ENCODE measurements around the gene DSG1.

The DSG1 gene

DNA sequence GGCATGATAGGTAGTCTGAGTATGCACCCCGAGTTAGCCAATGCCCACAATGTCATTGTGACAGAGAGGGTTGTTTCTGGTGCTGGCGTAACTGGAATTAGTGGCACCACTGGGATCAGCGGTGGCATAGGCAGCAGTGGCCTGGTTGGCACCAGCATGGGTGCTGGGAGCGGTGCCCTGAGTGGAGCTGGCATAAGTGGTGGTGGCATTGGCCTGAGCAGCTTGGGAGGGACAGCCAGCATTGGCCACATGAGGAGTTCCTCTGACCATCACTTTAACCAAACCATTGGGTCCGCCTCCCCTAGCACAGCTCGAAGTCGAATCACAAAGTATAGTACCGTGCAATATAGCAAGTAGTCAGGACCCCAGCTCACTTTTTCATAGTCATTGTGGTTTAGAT is 37.0 kb downstream of the DSG1 start:
- DNase-seq: no peak

DNA sequence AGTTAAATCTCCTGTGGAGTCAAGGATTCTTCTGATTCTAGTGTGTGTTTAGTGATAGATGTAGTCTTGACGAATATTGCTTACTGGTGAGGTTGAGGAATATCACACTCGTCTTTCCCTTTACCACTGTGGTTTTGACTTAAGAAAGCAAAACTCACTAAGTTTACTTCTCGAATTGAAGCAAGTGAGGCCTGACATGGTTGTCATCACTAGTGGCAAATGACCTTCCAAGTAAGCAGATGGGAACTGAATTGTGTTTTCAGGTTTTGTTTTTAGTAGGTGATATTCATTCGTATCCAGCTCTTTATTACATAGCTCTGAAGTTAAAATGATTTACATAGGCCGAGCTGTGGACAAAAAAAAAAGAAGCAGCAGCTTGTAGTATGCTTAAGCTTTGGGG is 38.1 kb downstream of the DSG1 start:
- no peak for DNase-seq

DNA sequence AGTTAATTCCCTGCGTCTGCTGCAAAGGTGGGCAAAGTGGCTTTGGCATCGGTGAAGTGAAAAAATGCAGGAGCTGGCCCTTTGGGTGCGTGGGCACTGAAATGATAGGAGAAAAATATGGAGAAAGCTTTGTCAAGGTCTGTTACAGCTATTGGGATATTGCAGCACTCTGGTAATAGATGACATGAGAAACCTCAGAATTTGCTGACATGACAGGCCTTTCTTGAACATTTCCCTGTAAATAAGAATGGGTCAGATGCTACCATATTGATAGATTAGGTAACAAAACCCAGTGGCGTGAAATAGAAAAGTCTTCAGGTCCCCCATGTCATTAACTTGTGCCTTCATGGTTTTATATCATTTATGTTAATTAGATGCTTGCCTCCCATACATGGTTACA is 46.2 kb downstream of the DSG1 start:
- no peak for DNase-seq

DNA sequence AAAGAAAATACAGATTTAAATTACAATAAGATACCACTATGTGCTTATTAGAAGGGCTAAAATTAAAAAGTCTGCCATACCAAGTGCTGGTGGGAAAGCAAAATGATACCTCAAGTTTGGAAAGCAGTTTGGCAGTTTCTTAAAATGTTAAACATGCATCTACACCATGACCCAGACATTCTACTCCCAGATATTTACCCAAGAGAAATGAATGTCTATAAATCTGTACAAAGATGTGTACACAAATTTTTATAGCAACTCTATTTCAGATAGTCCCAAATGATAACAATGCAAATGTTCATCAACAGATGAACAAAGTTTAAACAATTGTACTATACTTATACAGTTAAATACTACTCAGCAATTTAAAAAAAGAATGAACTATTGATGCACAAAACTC is 51.5 kb downstream of the DSG1 start:
- DNase-seq: no peak

DNA sequence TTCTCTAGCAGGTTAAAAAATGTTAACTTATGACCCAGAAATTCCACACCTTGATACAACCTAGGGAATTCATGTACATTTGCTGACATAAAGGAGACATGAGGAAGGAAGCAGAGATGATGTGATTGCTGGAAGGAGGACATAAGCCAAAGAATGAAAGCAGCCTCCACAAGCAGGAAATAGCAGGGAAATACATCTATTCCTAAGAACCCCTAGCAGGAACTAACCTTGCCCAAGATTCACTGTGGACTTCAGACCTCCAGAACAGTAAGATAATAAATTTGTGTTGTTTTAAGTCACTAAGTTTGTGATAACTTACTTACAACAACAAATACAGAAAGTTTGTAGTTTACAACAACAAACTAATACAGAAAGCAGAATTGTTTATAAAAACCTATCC is 54.0 kb downstream of the DSG1 start:
- DNase-seq: no peak

DNA sequence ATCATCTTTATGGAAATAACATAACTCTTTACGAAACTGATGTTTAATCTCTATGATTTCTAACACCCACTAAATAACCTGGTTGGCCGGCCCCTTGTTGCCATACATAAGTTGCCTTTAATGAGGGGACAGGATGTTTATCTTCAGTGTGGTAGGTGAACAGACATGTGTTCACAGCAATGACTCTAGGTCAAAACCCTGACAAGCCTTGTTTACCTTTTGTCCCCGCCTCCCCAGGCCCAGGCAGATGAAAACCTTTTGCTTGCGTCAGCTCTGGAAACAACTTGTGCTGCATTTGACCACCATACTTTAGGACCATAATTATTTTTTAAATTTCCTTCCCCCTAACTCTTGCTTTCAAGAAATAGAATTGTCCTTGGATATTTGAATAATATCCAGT is 55.7 kb downstream of the DSG1 start:
- no peak for DNase-seq

DNA sequence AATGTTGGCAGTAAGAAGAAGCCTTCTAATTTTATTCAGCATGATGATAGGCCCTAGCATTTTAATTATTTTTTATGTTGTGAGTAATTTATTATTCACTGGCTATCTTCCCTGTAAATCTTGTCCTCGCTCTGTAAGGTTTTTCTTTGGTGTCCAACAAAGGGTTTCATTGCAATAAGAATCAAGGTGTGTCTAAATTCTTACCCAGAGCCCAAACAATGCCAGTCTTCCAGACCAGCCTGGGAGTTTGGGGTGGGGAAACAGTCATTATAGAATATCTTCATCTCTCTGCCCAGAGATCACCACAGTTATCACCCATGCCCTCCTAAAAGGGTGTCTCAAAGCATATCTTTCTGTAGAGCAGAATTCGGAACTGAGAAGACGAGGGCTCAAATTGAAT is 58.5 kb downstream of the DSG1 start, which contains the start of gene DSG4:
DSG4 (plus strand) TSS at position 301 of the 400 bp plus-strand sequence. CDS start 135 bp downstream, outside the sequence.
- DNase-seq: no peak

DNA sequence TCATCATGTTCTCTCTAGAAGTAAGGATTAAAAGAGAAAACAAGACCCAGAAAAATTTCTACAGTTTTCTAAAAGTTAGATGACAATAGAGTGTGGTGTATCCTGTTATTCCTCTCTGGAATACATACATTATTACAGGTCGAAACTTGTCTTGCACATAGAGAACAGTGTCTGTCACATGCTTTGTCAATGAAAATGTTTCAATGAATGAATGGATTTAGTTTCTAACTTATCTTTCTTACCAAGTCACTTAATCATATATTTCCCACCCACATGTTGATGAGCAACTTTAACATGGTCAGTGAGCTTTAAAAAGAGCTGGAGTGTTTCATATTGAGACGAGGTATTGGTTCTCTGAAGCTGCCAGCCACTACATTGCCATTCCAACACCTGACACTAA is 63.0 kb downstream of the DSG1 start:
- DNase-seq: no peak

DNA sequence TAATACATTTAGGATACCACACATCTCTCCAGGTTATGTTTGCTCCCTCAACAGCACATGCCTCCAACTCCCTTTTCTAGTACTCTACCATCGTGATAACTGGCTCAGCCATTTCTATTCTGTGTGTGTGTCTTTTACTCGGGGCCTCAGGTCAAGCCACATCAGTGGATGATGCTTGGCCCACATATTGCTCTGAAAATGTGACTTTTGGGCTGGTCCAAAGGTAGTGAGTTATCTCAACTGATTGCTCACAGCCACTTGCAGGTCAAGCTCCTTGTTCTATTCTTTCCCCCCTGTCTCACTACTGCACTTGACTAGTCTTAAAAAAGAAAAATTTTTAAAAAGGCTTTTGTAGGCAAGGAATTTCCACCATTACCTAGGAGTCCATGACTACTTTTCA is 64.1 kb downstream of the DSG1 start:
- no peak for DNase-seq

DNA sequence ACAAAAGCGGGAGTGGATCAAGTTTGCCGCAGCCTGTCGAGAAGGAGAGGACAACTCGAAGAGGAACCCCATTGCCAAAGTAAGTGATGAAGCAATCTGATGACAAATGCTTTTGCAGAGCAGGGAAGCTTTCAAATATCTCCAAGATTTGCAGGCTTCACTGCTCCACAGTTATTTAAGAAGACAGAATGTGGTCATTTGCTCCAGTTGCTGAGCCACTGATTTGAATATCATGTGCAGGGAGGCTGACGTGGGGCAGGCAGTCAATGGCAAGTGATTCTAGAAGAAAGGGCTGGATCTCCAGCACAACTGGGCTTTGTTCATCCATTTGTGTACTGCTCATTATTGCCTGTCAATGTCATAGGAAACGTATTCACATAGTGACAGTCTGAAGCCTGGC is 68.8 kb downstream of the DSG1 start:
- no peak for DNase-seq

DNA sequence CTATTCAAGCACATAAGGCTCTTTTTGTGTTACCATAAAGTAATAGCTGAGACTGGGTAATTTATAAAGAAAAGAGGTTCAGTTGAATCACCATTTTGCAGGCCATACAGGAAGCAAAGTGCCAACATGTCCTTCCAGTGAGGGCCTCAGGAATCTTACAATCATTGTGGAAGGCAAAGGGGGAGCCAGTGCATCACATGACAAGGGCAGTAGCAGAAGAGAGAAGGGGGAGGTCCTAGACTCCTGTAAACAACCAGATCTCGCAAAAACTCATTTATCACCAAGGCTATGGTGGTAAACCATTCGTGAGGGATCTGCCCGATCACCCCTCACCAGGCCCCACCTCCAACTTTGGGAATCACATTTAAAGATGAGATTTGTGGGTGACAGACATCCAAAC is 75.3 kb downstream of the DSG1 start:
- DNase-seq: no peak

DNA sequence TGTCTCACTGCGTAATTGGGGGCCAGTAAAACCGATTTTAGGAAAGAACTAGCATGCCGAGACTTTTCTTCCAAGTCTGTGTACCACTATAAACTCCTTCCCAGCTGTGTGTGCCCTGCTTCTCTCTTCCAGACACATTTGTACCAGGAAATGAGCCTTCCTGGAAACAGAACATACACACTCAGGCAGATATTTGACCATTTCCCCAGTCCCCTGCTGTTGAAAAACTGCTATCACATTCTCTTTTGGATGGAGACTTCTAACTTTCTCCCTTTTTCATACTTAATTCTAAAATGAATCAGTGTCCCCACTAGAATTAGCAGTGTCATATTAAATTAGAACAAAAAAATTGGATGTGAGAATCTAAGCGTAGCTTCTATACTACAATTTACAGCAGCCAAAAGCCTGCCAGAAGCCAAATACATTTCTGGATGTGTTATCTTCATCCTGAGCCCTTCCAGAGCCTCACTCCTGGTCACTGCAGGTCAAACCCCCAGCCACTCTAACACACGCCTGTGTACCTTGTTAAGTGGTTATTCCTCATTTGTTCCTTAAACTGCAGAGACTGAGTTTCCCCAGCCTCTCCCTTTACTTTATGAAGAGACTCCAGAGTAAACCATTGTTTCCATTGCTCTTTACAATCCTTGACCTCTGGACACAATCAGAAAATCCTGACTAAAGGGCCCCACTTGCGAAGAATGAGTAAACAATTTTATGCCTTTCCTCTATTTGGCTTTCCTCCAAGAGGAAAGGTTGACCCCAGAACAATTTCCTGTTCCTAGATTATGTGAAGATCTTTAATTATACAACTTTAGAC is 79.0 kb downstream of the DSG1 start:
- DNase-seq: no peak

DNA sequence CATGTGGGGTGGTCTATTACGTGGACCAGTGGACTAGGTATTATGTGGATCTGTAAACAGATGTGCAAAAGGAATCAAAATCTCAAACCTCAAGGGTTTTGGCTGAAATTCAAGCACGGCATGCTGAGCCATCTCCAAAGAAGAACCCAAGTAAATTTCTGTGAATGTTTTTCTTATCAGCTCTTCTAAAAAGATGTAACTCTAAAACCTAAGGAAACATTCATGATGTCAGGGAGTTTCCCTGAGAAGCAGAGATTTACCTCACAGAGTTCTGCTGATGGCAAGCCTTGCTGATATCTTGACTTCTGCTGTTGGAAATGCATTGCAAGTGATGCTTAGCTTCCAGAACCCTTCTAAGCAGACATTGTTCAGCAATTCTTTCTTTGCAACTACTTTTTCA is 80.2 kb downstream of the DSG1 start:
- no peak for DNase-seq

DNA sequence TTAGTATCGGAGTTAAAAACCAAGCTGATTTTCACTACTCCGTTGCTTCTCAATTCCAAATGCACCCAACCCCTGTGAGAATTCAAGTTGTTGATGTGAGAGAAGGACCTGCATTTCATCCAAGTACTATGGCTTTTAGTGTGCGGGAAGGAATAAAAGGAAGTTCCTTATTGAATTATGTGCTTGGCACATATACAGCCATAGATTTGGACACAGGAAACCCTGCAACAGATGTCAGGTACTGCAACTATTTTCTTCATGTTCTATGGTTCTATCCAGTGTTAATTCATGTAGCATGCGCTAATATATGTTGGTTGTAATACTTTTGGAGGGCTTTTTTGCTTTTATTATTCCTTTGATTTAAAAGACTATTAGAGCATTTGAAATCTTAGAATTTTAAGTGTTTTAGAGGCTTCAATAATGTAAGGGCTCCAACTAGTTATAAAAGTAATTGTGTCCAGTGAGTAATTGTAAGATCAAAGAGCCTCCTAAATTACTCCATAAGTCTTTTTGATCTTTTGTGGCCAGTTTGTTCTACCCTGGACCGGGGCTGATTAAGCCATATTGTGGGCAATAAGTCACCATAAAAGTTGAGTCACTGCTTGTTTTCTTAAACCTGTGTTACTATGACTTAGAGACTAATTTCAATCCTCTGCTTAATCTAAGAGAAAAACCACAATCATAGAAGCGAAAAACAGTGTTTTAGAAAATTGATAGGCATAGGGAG is 81.5 kb downstream of the DSG1 start:
- no peak for DNase-seq

DNA sequence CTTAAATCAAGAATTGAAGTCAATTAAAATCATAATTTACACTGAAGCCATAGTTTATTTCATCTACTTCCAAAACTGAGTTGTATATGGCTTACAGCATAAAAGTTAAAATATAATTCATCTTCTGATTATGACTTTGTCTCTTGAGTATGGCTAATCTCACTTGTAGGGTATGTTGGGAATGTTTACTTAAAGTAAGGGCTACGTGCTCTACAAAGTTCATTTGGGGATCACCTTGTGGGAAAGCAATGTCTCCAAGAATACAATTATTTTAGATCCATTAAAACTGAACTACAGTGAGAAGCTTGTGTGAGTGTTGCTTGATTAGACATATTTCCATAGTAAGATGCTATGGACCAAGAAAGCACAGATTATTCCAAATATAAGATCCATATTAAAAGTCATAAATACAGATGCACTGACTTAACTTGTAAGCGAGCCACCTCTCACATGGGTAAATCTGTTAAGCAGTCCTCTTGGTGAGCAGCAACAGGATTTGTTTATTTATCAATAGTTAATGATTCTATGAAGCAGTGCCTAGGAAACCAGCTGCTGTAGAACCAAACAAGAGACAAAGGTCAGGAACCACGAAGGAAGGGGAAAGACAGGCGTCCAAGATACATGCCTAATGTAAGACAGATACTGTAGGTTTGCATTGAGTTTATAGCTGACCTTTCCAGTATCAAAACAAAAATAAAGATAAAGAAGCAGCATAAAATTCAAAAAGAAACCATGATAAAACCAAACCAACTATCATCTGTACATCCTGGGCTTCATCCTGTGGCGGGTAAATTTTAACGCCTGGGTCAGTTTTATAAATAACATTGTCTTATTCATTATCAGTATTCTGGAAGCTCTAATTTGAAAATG is 83.4 kb downstream of the DSG1 start:
- DNase-seq: no peak

DNA sequence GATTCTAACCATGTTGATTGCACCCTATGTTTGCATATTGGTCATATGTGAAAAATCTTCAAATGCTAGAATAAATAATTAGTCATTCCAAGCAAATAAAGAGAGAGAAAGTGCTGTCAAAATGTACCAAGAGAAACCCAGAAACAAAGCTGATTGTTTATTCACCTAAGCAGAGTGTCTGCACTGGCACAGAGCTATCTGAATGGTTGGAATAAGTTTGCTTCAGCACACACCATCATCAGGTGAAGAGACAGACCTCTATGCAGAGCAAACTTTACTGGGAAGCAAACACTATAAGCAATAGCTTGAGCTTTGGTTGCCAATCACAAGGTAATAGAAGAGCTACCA is 84.0 kb downstream of the DSG1 start:
- no peak for DNase-seq

DNA sequence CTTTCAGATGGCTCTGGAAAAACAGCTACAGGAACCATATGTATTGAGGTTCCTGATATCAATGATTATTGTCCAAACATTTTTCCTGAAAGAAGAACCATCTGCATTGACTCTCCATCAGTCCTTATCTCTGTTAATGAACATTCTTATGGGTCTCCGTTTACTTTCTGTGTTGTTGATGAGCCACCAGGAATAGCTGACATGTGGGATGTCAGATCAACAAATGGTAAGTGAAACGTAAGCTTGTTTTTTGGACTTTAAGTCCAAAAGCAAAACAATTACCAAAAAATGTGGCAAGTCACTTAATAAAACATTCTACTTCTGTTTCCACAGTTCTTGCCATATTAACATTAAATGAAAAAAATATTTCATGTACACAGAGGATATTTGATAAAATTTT is 85.4 kb downstream of the DSG1 start:
- no peak for DNase-seq

All from bone marrow (tissue), 2 donors.